HG02938 (cell line): ENCODE data around the gene CAMK2G.

ENCODE experiments used
- ATAC-seq: cut with Tn5 transposase; IDR thresholded peaks from one replicate; pipeline ENCODE4 v1.9.1; 2021; ENCODE audit warnings: mild to moderate bottlenecking, moderate library complexity; ENCODE audit not compliant: unreplicated experiment

CAMK2G gene

DNA sequence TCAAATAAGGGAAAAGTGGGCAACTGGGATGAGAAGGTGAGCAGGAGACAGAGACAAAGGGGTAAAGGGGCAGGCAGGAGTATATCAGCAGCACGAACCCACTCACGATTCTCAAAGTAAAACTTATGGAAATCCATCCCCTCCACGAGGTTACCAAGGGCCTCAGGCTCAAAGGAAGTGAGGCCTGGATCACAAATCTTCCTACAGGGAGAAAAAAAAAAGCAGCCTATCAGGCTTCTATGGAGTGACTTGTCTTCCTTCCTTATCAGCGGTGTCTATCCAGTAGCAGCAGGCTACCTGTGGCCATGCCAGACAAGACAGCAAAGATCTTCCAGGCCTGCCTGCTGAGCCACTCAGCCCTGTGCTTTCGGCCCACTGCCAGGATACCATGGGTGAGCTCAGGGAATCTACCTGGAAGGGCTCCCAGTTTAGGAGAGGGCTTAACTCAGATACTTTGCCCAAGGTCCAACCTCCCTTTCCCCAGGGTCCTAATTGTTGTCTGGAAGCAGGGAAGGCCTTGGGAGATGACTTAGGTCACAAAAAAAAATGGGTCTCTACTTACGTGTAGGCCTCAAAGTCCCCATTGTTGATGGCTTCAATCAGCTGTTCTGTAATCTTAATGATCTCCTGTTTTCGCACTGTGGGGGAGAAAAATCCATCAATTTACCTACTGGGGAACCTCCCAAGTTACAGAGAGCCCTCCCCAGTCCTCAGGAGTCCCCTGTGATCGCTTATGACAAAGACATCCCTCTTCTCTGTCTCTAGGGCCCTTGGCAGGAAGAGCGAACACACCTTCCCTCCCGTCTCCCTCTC lies 57.2 kb downstream of the CAMK2G start:
- no peak for ATAC-seq

- no peak for ATAC-seq
Measured at GRCh38 chr10:73815719-73816030, 58.7 kb downstream of the CAMK2G start.

- ATAC-seq, result no peak
Measured at GRCh38 chr10:73814896-73815718, 59.2 kb downstream of the CAMK2G start.

DNA sequence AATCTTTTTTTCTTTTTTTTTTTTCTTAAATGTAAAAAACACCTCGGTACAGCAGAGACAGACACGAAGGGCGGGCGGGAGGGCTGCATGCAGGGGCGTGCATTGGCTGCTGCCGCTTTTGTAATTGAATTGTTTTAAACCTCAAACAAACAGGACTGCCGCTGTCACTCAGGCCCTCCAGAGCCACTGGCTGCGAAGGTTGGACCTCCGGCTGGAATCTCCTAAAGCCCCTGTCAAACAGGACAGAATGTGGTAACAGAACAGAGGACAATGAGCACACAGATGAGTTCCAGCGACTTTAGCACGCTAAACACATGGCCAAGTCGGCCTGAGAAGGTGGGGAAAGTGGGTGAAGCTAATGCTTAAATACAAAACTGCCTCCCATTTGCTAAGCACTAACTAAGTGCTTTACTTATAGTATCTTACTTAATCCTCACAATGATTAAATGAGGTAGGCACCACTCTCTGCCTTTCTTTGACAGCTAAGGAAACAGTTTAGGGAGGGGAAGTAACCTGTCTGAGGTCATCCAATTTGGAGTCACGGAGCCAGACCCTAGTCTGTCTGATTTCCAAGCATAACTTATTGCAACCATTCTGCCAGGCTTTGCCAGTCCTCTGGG lies 60.0 kb downstream of the CAMK2G start:
- no peak for ATAC-seq

DNA sequence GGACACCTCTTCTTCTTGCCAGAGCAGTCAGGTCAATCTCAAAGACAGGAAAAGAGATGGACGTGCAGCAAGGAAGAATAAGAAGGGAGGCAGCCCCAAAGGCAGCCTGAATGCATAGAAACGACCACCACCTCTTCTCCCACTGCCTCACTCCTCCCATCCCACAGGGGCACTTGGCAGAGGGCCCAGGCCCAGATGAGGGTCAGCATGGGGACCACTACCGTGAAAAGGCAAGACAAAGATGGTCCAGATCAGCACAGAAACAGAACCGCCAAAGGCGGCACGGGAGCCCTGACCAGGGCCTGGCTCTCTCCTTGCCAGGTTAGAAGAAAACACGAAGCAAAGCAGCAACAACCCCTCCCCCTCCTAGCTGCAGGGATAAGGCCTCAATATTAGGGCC lies 61.0 kb downstream of the CAMK2G start:
- ATAC-seq, result no peak

- no peak for ATAC-seq
Measured at GRCh38 chr10:73812657-73813056, 61.7 kb downstream of the CAMK2G start.

GRCh38 chr10:73810735-73811465 lies 63.5 kb downstream of the CAMK2G start:
- peak; percentile 30 for ATAC-seq

DNA sequence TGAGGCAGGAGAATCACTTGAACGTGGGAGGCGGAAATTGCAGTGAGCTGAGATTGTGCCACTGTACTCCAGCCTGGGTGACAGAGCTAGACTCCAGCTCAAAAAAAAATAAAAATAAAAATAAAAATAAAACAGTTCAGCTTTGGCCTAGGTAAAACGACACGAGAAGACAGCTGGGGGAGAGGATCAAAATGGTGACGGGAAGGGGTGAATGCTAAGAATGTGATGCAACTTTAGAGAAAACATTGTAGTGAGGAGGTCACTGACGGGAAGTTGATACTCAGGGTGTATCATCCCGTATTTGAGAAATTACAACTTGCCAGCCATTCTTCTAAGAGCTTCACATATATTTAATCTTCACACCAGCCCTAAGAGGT lies 64.0 kb downstream of the CAMK2G start:
- no peak for ATAC-seq

- no peak for ATAC-seq
Measured at GRCh38 chr10:73809061-73809818, 65.1 kb downstream of the CAMK2G start.

DNA sequence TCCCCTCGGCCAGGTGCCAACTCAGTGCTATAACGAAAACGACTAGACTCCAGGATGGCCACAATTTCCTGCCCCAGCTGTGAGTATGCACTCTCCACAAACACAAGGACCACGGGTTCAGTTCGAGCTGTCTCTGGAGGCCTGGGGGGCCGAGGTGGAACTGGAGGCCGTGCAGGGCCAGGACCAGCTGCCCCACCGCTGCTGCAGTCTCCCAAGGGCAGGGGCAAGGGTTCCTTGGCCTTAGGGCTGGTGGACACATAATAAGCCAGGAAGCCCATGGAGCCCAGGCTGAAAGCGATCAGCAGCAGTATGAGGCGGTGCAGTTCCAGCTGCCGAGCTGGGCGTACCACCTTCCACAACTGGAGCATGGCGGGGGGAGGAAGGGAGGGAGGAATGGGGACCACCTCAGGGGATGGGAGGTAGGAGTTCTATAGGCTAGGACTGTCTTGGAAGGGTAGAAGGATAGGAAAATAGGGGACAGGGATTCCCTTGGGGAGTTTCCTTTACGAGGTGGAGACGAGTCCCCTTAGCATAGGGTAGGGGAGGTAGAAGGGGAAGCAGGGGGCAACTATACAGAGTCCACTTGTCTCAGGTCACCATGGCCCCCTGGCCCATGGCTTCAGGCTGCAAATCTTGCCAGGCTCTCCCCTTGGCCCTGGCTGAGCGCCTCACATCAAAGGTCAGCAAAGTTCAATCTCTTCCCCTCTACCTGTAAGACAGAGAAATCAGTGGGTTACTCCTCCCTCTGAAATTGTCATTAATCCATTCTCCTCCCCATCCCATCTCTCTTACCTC lies 66.1 kb downstream of the CAMK2G start:
- ATAC-seq, result no peak

DNA sequence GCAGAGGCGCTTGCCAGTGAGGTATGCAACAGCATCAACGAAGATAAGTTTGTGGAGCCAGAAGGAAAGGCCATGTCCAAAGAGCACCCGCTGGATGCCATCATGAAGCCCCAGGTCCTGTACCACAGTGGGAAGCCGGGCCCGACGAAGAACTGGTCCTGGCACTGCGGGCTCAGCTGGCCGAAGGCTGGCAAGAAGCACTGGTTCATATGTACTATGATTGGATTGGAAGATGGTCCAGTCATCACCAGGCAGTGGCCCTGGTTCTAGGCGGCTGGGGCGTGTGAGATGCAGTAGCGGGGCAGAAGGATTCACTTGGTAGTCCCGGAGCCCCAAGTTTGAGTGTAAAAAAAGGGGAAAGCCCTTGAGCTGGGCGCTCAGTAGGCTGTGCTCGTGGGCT lies 66.9 kb downstream of the CAMK2G start:
- ATAC-seq, result no peak

- no peak for ATAC-seq
Measured at GRCh38 chr10:73806176-73806950, 68.0 kb downstream of the CAMK2G start.

- no peak for ATAC-seq
Measured at GRCh38 chr10:73803680-73804286, 70.6 kb downstream of the CAMK2G start.

- ATAC-seq, result no peak
Measured at GRCh38 chr10:73802276-73802991, 71.9 kb downstream of the CAMK2G start.

- ATAC-seq, result no peak
Measured at GRCh38 chr10:73801253-73801590, 73.1 kb downstream of the CAMK2G start.

DNA sequence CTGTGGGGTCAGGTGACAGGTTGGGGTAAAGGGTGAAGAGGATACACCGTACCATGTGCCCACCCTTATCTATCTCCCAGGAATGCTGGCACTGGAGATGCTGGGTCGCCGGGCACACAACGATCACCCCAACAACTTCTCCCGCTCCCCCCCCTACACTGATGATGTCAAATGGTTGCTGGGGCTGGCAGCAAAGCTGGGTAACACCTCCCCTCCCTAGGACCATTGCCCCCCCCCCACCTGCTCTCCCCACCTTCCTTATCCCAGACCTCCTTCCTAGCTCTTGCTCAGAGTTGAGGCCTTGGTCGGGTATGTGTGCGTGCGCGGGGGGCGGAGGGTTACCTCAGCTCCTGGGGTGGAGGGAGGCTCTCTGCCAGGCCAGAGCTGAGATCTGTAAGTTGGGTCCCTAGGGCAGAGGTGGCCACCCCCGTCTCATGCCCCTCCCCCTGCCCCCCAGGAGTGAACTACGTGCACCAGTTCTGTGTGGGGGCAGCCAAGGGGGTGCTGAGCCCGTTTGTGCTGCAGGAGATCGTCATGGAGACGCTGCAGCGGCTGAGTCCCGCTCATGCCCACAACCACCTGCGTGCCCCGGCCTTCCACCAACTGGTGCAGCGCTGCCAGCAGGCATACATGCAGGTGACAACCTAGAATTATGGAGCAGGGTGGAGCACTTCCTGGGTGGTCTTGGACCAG lies 73.6 kb downstream of the CAMK2G start:
- no peak for ATAC-seq

DNA sequence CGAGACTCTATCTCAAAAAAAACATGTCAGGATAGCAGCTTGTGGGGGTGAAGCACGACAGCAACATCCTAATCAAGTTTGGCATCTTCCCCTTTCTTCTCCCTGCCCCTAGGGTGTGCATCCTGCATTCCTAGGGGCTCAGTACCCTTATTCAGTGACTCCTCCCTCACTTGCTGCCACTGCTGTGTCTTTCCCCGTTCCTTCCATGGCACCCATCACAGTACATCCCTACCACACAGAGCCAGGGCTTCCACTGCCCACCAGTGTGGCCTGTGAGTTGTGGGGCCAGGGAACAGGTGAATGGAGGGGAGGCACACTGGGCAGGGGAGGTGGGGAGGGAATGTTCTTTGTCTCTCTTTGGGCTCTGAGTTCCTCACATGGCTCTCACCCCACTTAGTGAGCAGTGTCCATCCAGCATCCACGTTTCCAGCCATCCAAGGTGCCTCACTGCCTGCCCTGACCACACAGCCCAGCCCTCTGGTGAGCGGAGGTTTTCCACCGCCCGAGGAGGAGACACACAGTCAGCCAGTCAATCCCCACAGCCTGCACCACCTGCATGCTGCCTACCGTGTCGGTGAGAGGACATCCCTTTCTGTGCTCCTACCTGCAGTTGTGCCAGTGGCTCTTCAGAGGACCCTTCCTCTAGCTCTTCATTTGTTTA lies 74.3 kb downstream of the CAMK2G start:
- no peak for ATAC-seq
